ENCODE measurements around the gene TTLL12. TPM values are rescaled to one million over a fixed set of nuclear protein-coding genes. Genes with fewer than 3 reads are reported as not detected.

TTLL12 gene
- total and polyA plus RNA-seq, 2 experiments from 2014 or later, result 46.7 to 147 TPM

GRCh38 chr22:43199541-43199940 is 12.6 kb upstream of the TTLL12 start:
- Histone ChIP-seq H4K20me1 (replicated peaks; ENCODE audit: insufficient read depth) (no peaks in the 10 kb centered on the region), H3K36me3 (ENCODE audit: insufficient read depth) (no peaks in the 10 kb centered on the region), H2AFZ (no peak overlapping the region), H3K79me2 (replicated peaks; ENCODE audit: insufficient read depth) (no peaks in the 10 kb centered on the region), H3K27ac (ENCODE audit: low read depth) (no peak overlapping the region), H3K4me2 (no peak overlapping the region), H3F3A (replicated peaks; ENCODE audit: low read depth) (0 out of 2 replicates have a peak, but pooled peaks cover 4% of the 10 kb centered on the region), H3K27me3 (ENCODE audit: insufficient read depth) (no peaks in the 10 kb centered on the region), H3K4me3 (no peak overlapping the region), H3K9me2 (ENCODE audit: insufficient read depth) (no peaks in the 10 kb centered on the region), H3K4me1 (ENCODE audit: insufficient read depth) (peaks cover 3% of the 10 kb centered on the region; the same call in 1 of the 2 replicates)
- Mint-ChIP-seq H3K9me3 (no peaks in the 10 kb centered on the region; the same call in 2 of the 3 replicates), H3K4me1 (peaks cover 10% of the 10 kb centered on the region), H3K4me3 (no peak overlapping the region), H3K27me3 (ENCODE audit: insufficient read depth, low read depth, poor library complexity) (peaks cover 11% of the 10 kb centered on the region), H3K27ac (no peak overlapping the region), H3K36me3 (ENCODE audit: low read depth) (no peaks in the 10 kb centered on the region)
- ATAC-seq, result no peak
- no peak for DNase-seq (ENCODE audit: low spot score)
- TF ChIP-seq EZH2 (IDR thresholded peaks at IDR 0.05; ENCODE audit: low read depth, unreplicated experiment), result no peak
- no peak for TF ChIP-seq ZNF462 (CRISPR knock-in tag; IDR thresholded peaks at IDR 0.05)
- TF ChIP-seq ZNF331 (CRISPR knock-in tag; IDR thresholded peaks at IDR 0.05; ENCODE audit: low read depth), result no peak
- no peak for TF ChIP-seq ZNF114 (CRISPR knock-in tag; IDR thresholded peaks at IDR 0.05)
- no peak for TF ChIP-seq POLR2AphosphoS5 (IDR thresholded peaks at IDR 0.05; ENCODE audit: low read depth)

GRCh38 chr22:43198936-43199335 is 12.0 kb upstream of the TTLL12 start:
- H3F3A ChIP-seq (replicated peaks; ENCODE audit: low read depth), result 0 out of 2 replicates have a peak, but pooled peaks cover 4% of the 10 kb centered on the region
- no peak overlapping the region for H3K27ac Mint-ChIP-seq
- no peak for ATAC-seq

More at GRCh38 chr22:43198936-43199335, 12.0 kb upstream of the TTLL12 start:
- Mint-ChIP-seq H3K4me1 (peaks cover 10% of the 10 kb centered on the region), H3K4me3 (no peak overlapping the region), H3K9me3 (no peaks in the 10 kb centered on the region; the same call in 2 of the 3 replicates), H3K36me3 (ENCODE audit: low read depth) (no peaks in the 10 kb centered on the region), H3K27me3 (ENCODE audit: insufficient read depth, low read depth, poor library complexity) (peaks cover 14% of the 10 kb centered on the region)
- Histone ChIP-seq H3K27me3 (ENCODE audit: insufficient read depth) (no peaks in the 10 kb centered on the region), H3K27ac (ENCODE audit: low read depth) (no peak overlapping the region), H3K4me3 (no peak overlapping the region), H3K79me2 (replicated peaks; ENCODE audit: insufficient read depth) (no peaks in the 10 kb centered on the region), H3K9me2 (ENCODE audit: insufficient read depth) (no peaks in the 10 kb centered on the region), H3K4me1 (ENCODE audit: insufficient read depth) (peaks cover 3% of the 10 kb centered on the region; the same call in 1 of the 2 replicates), H4K20me1 (replicated peaks; ENCODE audit: insufficient read depth) (no peaks in the 10 kb centered on the region), H2AFZ (no peak overlapping the region), H3K36me3 (ENCODE audit: insufficient read depth) (no peaks in the 10 kb centered on the region), H3K4me2 (no peak overlapping the region)
- no peak for TF ChIP-seq EZH2 (IDR thresholded peaks at IDR 0.05; ENCODE audit: low read depth, unreplicated experiment)
- TF ChIP-seq ZNF331 (CRISPR knock-in tag; IDR thresholded peaks at IDR 0.05; ENCODE audit: low read depth), result no peak
- no peak for DNase-seq (ENCODE audit: low spot score)

All from GM23338 (cell line).